Spinal cord (tissue), 10 donors: ENCODE results near the gene PHPT1. TPM values are rescaled to one million over a fixed set of nuclear protein-coding genes. Genes with fewer than 3 reads are reported as not detected.
"Not testable (repeated sequence)": the region's sequence is repeated elsewhere in the genome, so short reads cannot be mapped to it uniquely, and the experiment has no call there.

Experiments used
- DNase-seq, 6 donors: peaks; one replicate each; pipeline versions ENCODE4 v3.0.0 to v3.0.0-alpha.2; 2013 to 2015; ENCODE audit warnings: low spot score in 6 of 6, low read depth in 4 of 6
- H3K27ac ChIP-seq: one replicate; pipeline ENCODE4 v1.5.1; 2013; ENCODE audit warnings: low read depth, low read length, control low read depth
- H3K27me3 ChIP-seq: one replicate; pipeline ENCODE4 v1.6.1; 2013; ENCODE audit warnings: low read length; ENCODE audit not compliant: control insufficient read depth, insufficient read depth
- H3K36me3 ChIP-seq: one replicate; pipeline ENCODE4 v1.6.1; 2013; ENCODE audit warnings: low read length; ENCODE audit not compliant: control insufficient read depth, insufficient read depth
- H3K4me1 ChIP-seq: one replicate; pipeline ENCODE4 v1.6.1; 2013; ENCODE audit warnings: low read length; ENCODE audit not compliant: control insufficient read depth, insufficient read depth
- H3K4me3 ChIP-seq: one replicate; pipeline ENCODE4 v1.5.1; 2013; ENCODE audit warnings: low read depth, low read length, control low read depth
- H3K9me3 ChIP-seq: one replicate; pipeline ENCODE4 v1.6.1; 2013; ENCODE audit warnings: low read length; ENCODE audit not compliant: control insufficient read depth, insufficient read depth
- WGBS: methylation state at CpG from one replicate; pipeline ENCODE4 v1.1.5; 2013; ENCODE audit warnings: missing lambda C conversion rate; ENCODE audit not compliant: insufficient coverage; 5-methylcytosine and 5-hydroxymethylcytosine counted together
- polyA plus RNA-seq, 2 donors: library from polyadenylated mRNA; unstranded; fragments of 120-200 nt; gene quantifications; one replicate each; pipeline ENCODE4 v1.2.1, GENCODE V29; 2013; ENCODE audit not compliant: insufficient read length in 2 of 2
- total RNA-seq, 2 donors: library from RNA; depleted of rRNA in 1 of 2; stranded (reverse); fragments of 120-200 nt in 1 of 2; fragments of >200 nt in 1 of 2; gene quantifications; one replicate each; pipeline versions ENCODE4 v1.2.3 to v1.2.4, GENCODE V29; 2013 to 2014
- donor health status: healthy.

Gene PHPT1
- total and polyA plus RNA-seq, 4 donors, result 81.6 to 200 (median 187) TPM

DNA sequence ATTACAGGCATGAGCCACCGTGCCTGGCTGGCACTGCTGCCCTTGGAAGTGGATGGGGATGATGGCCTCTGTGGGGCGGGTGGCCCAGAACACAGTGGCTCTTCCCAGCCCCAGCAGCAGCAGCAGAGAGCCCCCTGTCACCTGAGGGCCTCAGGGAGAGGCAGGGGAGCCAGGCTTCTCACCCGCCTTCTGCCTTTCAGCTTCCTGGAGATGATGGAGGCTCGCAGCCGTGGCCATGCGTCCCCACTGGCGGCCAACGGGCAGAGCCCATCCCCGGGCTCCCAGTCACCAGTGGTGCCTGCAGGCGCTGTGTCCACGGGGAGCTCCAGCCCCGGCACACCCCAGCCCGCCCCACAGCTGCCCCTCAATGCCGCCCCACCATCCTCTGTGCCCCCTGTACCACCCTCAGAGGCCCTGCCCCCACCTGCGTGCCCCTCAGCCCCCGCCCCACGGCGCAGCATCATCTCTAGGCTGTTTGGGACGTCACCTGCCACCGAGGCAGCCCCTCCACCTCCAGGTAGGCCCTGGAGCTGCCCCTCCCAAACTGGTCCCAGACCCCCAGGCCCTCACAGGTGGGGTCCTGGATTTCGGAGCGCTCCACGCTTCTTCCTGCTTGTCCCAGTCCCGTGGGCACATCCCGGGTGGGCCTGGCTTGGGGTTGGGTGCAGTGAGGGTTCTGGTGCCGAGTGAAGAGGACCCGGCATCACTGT lies 11.9 kb upstream of the PHPT1 start:
- no peaks in the 10 kb centered on the region for H3K27me3 ChIP-seq
- no peak for DNase-seq
- H3K4me3 ChIP-seq, result no peak overlapping the region
- H3K36me3 ChIP-seq, result peaks cover 87% of the 10 kb centered on the region
- no peaks in the 10 kb centered on the region for H3K9me3 ChIP-seq
- H3K4me1 ChIP-seq, result peaks cover 26% of the 10 kb centered on the region
- WGBS, result 94% methylated on average over 20 of the region's 27 CpGs
- H3K27ac ChIP-seq, result no peak overlapping the region

DNA sequence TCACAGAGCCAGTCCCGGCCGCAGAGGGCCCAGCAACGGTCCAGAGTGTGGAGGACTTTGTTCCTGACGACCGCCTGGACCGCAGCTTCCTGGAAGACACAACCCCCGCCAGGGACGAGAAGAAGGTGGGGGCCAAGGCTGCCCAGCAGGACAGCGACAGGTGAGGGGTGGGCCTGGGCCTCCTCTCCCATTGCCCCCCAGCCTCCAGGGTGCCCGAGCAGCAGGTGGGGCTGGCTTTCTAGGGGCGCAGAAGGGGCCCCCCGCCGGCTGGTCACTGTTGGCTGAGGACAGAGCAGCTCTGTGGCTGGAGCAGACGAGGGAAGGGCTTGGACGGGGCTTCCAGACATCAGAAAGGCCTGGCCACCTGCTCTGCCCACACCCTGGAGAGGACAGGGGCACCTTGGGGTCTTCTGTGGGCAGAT lies 11.3 kb upstream of the PHPT1 start:
- H3K36me3 ChIP-seq, result peaks cover 81% of the 10 kb centered on the region

DNA sequence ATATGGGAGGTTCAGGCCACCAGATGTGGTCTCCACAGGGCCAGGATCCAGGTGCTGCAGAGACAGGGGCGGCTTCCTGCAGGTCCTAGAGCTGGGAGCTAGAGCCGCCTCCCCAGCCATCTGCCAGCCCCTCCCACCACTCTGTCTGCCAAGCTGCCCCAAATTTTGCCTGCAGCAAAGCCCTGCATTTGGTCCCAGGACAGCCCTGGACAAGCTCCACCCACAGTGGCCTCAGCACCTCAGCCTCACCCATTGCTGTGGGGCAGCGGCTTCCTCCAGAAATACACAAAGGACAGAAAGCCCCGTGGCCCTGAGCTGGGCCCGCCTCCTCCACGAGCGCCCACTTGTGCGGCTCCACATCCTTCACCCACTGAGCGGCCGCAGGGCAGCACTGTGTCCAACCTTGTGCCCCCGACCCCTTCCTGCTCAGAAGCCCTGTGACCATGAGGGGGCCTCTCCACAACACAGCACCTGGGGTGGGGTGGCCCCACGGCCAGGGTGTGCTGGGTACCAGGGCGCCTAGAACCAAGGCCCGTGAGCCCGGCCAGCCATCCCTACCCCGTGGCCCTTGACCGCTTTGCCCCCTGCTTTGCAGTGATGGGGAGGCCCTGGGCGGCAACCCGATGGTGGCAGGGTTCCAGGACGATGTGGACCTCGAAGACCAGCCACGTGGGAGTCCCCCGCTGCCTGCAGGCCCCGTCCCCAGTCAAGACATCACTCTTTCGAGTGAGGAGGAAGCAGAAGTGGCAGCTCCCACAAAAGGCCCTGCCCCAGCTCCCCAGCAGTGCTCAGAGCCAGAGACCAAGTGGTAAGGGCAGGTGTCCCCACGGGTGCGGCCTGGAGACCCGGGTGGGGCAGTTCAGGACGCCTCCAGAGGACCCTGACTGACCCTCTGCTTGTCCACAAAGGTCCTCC lies 10.6 kb upstream of the PHPT1 start:
- no peak overlapping the region for H3K27ac ChIP-seq
- H3K27me3 ChIP-seq, result peaks cover 5% of the 10 kb centered on the region
- no peak overlapping the region for H3K4me3 ChIP-seq
- no peak for DNase-seq
- peaks cover 74% of the 10 kb centered on the region for H3K36me3 ChIP-seq
- H3K9me3 ChIP-seq, result no peaks in the 10 kb centered on the region
- H3K4me1 ChIP-seq, result peaks cover 38% of the 10 kb centered on the region
- 85% methylated on average over 27 of the region's 29 CpGs for WGBS

More for the DNA sequence above, 11.3 kb upstream of the PHPT1 start:
- not testable (repeated sequence) for H3K9me3 ChIP-seq, H3K27ac ChIP-seq, H3K27me3 ChIP-seq, DNase-seq, H3K4me3 ChIP-seq
- peaks cover 31% of the 10 kb centered on the region for H3K4me1 ChIP-seq
- 88% methylated on average over 14 of the region's 15 CpGs for WGBS

DNA sequence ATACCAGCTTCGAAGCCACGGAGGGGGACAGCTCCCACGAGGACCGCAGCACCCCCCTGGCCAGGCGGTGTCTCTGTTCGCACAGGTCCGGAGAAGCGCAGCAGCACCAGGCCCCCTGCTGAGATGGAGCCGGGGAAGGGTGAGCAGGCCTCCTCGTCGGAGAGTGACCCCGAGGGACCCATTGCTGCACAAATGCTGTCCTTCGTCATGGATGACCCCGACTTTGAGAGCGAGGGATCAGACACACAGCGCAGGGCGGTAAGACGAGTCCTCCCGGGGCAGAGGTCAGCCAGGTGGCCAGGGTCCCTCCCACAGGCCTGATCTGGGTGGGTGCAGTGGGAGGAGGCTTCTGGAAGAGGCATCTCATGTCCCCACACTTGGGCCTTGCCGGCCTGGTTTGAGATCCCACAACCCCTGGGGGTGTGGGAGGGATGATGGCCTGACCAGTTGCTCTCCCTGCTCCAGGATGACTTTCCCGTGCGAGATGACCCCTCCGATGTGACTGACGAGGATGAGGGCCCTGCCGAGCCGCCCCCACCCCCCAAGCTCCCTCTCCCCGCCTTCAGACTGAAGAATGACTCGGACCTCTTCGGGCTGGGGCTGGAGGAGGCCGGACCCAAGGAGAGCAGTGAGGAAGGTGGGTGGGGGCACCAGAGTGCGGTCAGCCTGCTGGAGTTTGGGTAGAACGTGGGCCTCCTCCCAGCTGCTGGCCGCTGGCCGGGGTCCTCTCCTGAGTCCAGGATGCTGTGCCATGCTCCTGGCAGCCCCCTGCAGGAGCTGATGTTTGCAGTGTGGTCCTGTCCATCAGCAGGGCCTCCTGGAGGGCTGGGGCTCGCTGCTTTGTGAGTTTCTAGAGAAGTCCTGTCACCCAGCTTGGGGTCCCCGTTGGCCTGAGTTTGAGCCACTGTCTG lies 9.7 kb upstream of the PHPT1 start:
- H3K36me3 ChIP-seq, result peaks cover 72% of the 10 kb centered on the region
- WGBS, result 84% methylated on average over 29 of the region's 36 CpGs

DNA sequence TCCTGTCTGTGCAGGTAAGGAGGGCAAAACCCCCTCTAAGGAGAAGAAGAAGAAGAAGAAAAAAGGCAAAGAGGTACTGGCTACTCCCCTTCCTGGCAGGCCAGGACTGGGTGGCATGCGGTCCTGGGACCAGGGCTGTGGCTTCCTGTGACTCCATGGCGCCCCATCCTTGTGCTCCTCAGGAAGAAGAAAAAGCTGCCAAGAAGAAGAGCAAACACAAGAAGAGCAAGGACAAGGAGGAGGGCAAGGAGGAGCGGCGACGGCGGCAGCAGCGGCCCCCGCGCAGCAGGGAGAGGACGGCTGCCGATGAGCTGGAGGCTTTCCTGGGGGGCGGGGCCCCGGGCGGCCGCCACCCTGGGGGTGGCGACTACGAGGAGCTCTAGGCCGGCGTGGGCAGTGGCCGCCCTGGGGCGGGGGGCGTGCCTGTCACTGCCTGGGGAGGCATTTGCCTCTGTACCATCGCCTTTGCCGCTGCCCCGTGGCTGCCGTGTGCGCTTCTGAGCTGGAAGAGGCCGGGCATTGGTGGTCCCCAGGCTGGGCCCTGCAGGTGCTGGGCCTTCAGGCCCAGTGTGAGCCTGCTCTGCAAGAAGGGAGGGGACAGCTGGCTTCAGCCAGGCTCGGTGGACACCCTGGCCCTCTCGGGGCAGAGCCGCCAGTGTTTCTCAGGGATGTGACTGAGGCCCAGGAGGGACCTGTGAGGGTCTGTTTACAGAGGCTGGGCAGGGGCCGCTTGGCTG lies 8.9 kb upstream of the PHPT1 start:
- peaks cover 49% of the 10 kb centered on the region for H3K4me1 ChIP-seq
- WGBS, result 59% methylated on average over 30 of the region's 32 CpGs
- DNase-seq, result no peak
- H3K9me3 ChIP-seq, result no peaks in the 10 kb centered on the region
- H3K27me3 ChIP-seq, result peaks cover 15% of the 10 kb centered on the region
- no peak overlapping the region for H3K4me3 ChIP-seq
- peaks cover 71% of the 10 kb centered on the region for H3K36me3 ChIP-seq
- no peak overlapping the region for H3K27ac ChIP-seq

More for the DNA sequence above, 9.7 kb upstream of the PHPT1 start:
- no peak for DNase-seq
- Histone ChIP-seq H3K27me3 (peaks cover 11% of the 10 kb centered on the region), H3K9me3 (no peaks in the 10 kb centered on the region), H3K27ac (no peak overlapping the region), H3K4me3 (no peak overlapping the region), H3K4me1 (peaks cover 46% of the 10 kb centered on the region)

DNA sequence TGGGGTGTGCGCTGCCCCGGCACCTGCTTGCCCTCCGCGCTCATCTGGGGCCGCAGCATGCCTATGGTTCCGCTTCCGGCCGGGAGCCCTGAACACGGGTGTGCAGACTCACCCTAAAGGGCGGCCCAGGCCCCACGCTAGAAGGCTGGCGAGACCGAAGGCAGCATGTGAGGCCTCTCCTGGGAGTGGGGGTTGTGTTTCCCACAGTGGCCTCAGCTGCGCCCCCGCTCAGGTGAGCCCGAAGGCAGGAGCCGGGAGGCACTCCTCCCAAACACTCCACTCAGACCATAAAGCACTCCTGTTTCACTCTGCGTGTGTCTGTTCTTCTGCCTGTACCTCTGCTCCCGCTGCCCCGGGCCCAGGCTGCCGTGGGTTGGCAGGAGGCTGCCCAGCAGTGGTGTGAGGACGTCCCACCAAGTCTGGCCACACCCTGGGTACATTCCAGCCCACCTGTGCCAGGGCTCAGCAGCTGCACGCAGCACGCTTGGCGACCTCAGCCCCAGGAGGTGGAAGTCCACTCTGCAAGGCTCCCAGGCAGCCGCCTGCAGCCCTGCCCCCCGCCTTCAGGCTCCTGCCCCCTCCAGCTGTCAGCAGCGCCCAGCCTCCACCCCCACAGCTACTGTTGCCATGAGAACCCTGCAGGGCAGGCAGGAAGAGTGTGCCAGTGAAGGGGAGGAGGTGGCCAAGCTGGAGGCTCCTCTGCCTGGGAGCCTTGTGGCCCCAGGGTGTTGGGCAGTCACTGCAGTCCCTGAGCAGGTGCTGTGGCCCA lies 8.1 kb upstream of the PHPT1 start:
- 53% methylated on average over 26 of the region's 28 CpGs for WGBS
- H3K9me3 ChIP-seq, result no peaks in the 10 kb centered on the region
- peak in 2 of 6 donors; percentile 68 to 71 for DNase-seq
- H3K4me3 ChIP-seq, result no peak overlapping the region
- peak overlapping the region; percentile 52 for H3K27ac ChIP-seq
- peaks cover 21% of the 10 kb centered on the region for H3K27me3 ChIP-seq
- peaks cover 49% of the 10 kb centered on the region for H3K4me1 ChIP-seq
- peaks cover 69% of the 10 kb centered on the region for H3K36me3 ChIP-seq

DNA sequence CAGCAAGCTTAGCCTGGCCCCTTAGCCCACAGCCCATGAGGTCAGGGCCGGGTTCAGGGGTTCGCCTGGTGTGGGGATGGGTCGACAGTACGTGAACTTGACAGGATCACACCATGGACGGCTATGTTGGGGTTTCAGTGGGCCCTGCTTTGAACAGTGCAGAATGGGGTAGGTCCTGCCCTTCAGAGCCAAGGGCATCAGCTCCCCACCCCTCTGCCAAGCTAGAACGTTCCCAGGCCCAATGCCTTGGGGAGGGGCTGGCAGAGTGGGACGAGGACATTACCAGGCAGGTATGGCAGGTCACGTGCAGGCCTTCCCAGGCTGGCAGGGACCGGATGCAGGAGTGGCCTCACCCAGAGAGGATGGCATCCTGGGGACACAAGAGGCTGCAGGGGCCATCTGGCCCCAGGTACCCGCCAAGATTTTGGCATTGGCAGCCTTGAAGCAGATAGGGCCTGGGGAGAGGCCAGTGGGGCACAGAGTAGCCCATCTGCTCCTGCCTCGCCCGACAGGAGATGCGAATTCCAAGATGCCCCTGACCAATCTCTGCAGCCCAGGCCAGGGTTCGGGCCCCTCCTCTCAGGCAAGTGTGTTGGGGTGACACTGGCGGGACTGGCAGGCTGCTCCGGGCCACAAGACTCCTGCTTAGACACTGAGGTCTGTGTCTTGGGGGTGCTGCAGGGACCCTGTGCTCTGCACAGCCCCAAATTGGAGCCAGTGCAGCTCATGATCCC lies 7.4 kb upstream of the PHPT1 start:
- H3K4me1 ChIP-seq, result peaks cover 49% of the 10 kb centered on the region
- H3K9me3 ChIP-seq, DNase-seq: not testable (repeated sequence)
- peaks cover 25% of the 10 kb centered on the region for H3K27me3 ChIP-seq
- H3K4me3 ChIP-seq, result peak overlapping the region; percentile 57
- H3K36me3 ChIP-seq, result peaks cover 67% of the 10 kb centered on the region
- 38% methylated on average over 15 of the region's 16 CpGs for WGBS
- H3K27ac ChIP-seq, result peak overlapping the region; percentile 52

DNA sequence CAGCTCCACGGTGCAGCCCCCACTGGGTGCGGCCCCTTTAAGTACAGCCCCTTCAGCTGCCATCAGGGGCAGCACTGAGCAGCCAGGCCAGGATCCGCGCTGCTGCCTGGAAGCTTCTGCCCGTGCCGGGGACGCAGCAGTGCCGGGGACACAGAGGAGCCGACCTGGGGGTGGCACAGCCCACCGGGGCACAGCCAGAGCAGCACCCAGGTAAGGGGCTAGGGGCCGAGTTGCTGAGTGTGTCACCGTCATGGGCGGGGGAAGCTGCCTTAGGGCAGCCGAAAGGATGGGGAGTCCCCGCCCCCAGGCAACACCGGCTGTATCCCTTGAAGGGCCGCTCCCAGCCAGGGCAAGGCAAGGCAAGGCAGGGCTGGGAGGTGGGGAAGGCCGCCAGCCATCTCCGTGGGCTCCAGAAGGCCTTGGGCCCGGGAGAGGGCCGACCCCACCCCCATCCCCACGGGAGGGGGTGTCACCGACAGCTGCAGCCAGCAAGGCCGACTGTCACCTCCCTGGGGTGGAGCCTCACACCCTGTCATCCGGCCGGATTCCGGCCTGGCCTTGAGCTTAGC lies 6.7 kb upstream of the PHPT1 start, which contains the start of gene AJM1:
Gene AJM1, plus strand, starts transcription at position 99 of the 569 bp plus-strand sequence. CDS start 1,937 bp downstream, outside the sequence.
- 0% methylated on average over 17 of the region's 27 CpGs for WGBS
- peak in 5 of 6 donors; percentile 69 to 95 (median 75) for DNase-seq
- Histone ChIP-seq H3K27me3 (peaks cover 28% of the 10 kb centered on the region), H3K36me3 (peaks cover 65% of the 10 kb centered on the region), H3K4me3 (peak within 1 kb of the TSS; percentile 57), H3K27ac (peak within 1 kb of the TSS; percentile 52), H3K4me1 (peaks cover 52% of the 10 kb centered on the region)
- H3K9me3 ChIP-seq, result not testable (repeated sequence)
